Keratinocyte (primary cell): Measurements from ENCODE around the gene COL20A1. TPM values are rescaled to one million over a fixed set of nuclear protein-coding genes. Genes with fewer than 3 reads are reported as not detected.

Source experiments
- DNase-seq: peaks from one replicate; pipeline ENCODE4 v3.0.0-alpha.2; 2011; ENCODE audit warnings: low read depth, missing footprints, low spot score
- FAIRE-seq: peaks from 2 replicates; lab custom pipeline; 2011; peaks lifted over from hg19 to GRCh38; lab: Jason Lieb, UNC
- H2AFZ ChIP-seq: 2 replicates; pipeline ENCODE4 v1.6.0; 2012; ENCODE audit warnings: low read length, control low read depth, inconsistent platforms; ENCODE audit not compliant: control insufficient read depth
- H3K27ac ChIP-seq: 2 replicates; pipeline ENCODE4 v1.5.1; 2011; ENCODE audit warnings: low read length; ENCODE audit not compliant: control insufficient read depth, insufficient read depth
- H3K27me3 ChIP-seq: 3 replicates; pipeline ENCODE4 v1.6.0; 2011; ENCODE audit warnings: low read length; ENCODE audit not compliant: control insufficient read depth, insufficient read depth; ENCODE audit errors: extremely low read depth
- H3K36me3 ChIP-seq, 2 experiments: 2 replicates in 1 of 2; 3 replicates in 1 of 2; pipeline ENCODE4 v1.5.1; 2011; ENCODE audit warnings: low read length in 2 of 2, mild to moderate bottlenecking in 1 of 2; ENCODE audit not compliant: control insufficient read depth in 2 of 2, insufficient read depth in 2 of 2; ENCODE audit errors: extremely low read depth in 1 of 2
- H3K4me1 ChIP-seq: 3 replicates; pipeline ENCODE4 v1.5.1; 2011; ENCODE audit warnings: low read length; ENCODE audit not compliant: control insufficient read depth, insufficient read depth; ENCODE audit errors: extremely low read depth
- H3K4me2 ChIP-seq: 3 replicates; pipeline ENCODE4 v1.6.0; 2011; ENCODE audit warnings: low read depth, low read length; ENCODE audit not compliant: control insufficient read depth, insufficient read depth; ENCODE audit errors: extremely low read depth
- H3K4me3 ChIP-seq, 3 experiments: fragments of 200-600 bp in 1 of 3; sonication (generic) in 1 of 3; 2 replicates in 2 of 3; 3 replicates in 1 of 3; pipeline ENCODE4 v1.5.1; 2011 to 2016; ENCODE audit warnings: low read length in 3 of 3, mild to moderate bottlenecking in 3 of 3, control low read depth in 2 of 3, inconsistent platforms in 1 of 3, low read depth in 1 of 3, mixed read lengths in 1 of 3, mixed run types in 1 of 3, moderate library complexity in 1 of 3; ENCODE audit not compliant: control insufficient read depth in 2 of 3, insufficient read depth in 2 of 3; ENCODE audit errors: extremely low read depth in 1 of 3
- H3K79me2 ChIP-seq: 2 replicates; pipeline ENCODE4 v1.6.0; 2012; ENCODE audit warnings: low read length; ENCODE audit not compliant: control insufficient read depth, insufficient read depth
- H3K9ac ChIP-seq: 3 replicates; pipeline ENCODE4 v1.6.0; 2011; ENCODE audit warnings: low read length; ENCODE audit not compliant: control insufficient read depth, insufficient read depth; ENCODE audit errors: extremely low read depth
- H3K9me1 ChIP-seq: 3 replicates; pipeline ENCODE4 v1.6.0; 2011; ENCODE audit warnings: low read length; ENCODE audit not compliant: control insufficient read depth, insufficient read depth; ENCODE audit errors: extremely low read depth
- H3K9me3 ChIP-seq: 2 replicates; pipeline ENCODE4 v1.5.1; 2012; ENCODE audit warnings: low read depth, low read length; ENCODE audit not compliant: control insufficient read depth
- H4K20me1 ChIP-seq: 3 replicates; pipeline ENCODE4 v1.6.0; 2011; ENCODE audit warnings: low read length; ENCODE audit not compliant: control insufficient read depth, insufficient read depth; ENCODE audit errors: extremely low read depth
- CTCF ChIP-seq, 3 experiments: IDR thresholded peaks in 1 of 3; conservative IDR thresholded peaks in 1 of 3; optimal IDR thresholded peaks in 1 of 3; 2 replicates in 2 of 3; 3 replicates in 1 of 3; pipeline versions ENCODE3 to v1.5.1; 2011; ENCODE audit warnings: low read length in 3 of 3, mild to moderate bottlenecking in 3 of 3, moderate library complexity in 2 of 3, control low read depth in 1 of 3, inconsistent platforms in 1 of 3; ENCODE audit not compliant: insufficient read depth in 2 of 3; ENCODE audit errors: extremely low read depth in 1 of 3
- EZH2 ChIP-seq: IDR thresholded peaks from one replicate; pipeline ENCODE4 v1.6.1; 2012; ENCODE audit warnings: inconsistent platforms, mild to moderate bottlenecking, low read length, moderate library complexity
- dilution Hi-C: fragments of 300-500 bp; cut with MboI; formaldehyde crosslinking; loops from one replicate; pipeline ENCODE4 v1.7.0; 2020; ENCODE audit warnings: low sequenced_read_pairs; ENCODE audit not compliant: extremely low pct_ligation_motif_present
- polyA plus RNA-seq, 5 experiments: library from polyadenylated mRNA; depleted of rRNA in 3 of 5; stranded (reverse) in 3 of 5; stranded (forward) in 1 of 5; unstranded in 1 of 5; fragments of >200 nt; gene quantifications; 1 replicate in 1 of 5; 2 replicates in 3 of 5; 3 replicates in 1 of 5; pipeline versions ENCODE4 v1.2.1 to v1.2.3, GENCODE V29; 2011 to 2012; ENCODE audit warnings: missing spikeins in 2 of 5, low read depth in 1 of 5, low replicate concordance in 1 of 5

The COL20A1 gene
- polyA plus RNA-seq, 1 donor (not counting 4 experiments of a cell fraction or from before 2014, with no cell fraction given): not detected

GRCh38 chr20:63366390-63367365, 73.7 kb downstream of the COL20A1 start:
- DNase-seq: no peak
- H3K27ac ChIP-seq: no peak overlapping the region
- H3K9me1 ChIP-seq: no peaks in the 10 kb centered on the region
- peaks cover 25% of the 10 kb centered on the region for H3K27me3 ChIP-seq
- no peaks in the 10 kb centered on the region for H3K36me3 ChIP-seq
- dilution Hi-C loops: no loop called here
- H2AFZ ChIP-seq: no peak overlapping the region
- no peak overlapping the region for H3K9ac ChIP-seq
- no peak overlapping the region for H3K4me2 ChIP-seq
- H3K4me3 ChIP-seq: no peak overlapping the region
- TF ChIP-seq CTCF (optimal IDR thresholded peaks at IDR 0.05 in 1 of 3, IDR thresholded peaks at IDR 0.05 in 1 of 3, conservative IDR thresholded peaks at IDR 0.05 in 1 of 3; ENCODE audit: extremely low read depth in 1 of 3, insufficient read depth in 2 of 3, low read length in 3 of 3): no peak
- no peak for TF ChIP-seq EZH2
- H3K4me1 ChIP-seq: no peaks in the 10 kb centered on the region
- no peaks in the 10 kb centered on the region for H3K79me2 ChIP-seq
- H3K9me3 ChIP-seq: no peaks in the 10 kb centered on the region
- FAIRE-seq: no peak
- no peaks in the 10 kb centered on the region for H4K20me1 ChIP-seq

GRCh38 chr20:63367446-63368055, 74.6 kb downstream of the COL20A1 start:
- no peak for DNase-seq

More at GRCh38 chr20:63367446-63368055, 74.6 kb downstream of the COL20A1 start:
- dilution Hi-C loops: no loop called here
- no peak for TF ChIP-seq EZH2
- no peak for TF ChIP-seq CTCF (optimal IDR thresholded peaks at IDR 0.05 in 1 of 3, IDR thresholded peaks at IDR 0.05 in 1 of 3, conservative IDR thresholded peaks at IDR 0.05 in 1 of 3; ENCODE audit: extremely low read depth in 1 of 3, insufficient read depth in 2 of 3, low read length in 3 of 3)
- Histone ChIP-seq H3K9me1 (no peaks in the 10 kb centered on the region), H3K27me3 (peaks cover 21% of the 10 kb centered on the region), H3K79me2 (no peaks in the 10 kb centered on the region), H3K9me3 (no peaks in the 10 kb centered on the region), H3K36me3 (no peaks in the 10 kb centered on the region), H3K4me1 (no peaks in the 10 kb centered on the region), H3K27ac (no peak overlapping the region), H3K9ac (no peak overlapping the region), H4K20me1 (no peaks in the 10 kb centered on the region), H2AFZ (no peak overlapping the region), H3K4me3 (no peak overlapping the region), H3K4me2 (no peak overlapping the region)
- no peak for FAIRE-seq
